ENCODE measurements around the gene C2CD4A. TPM values are rescaled to one million over a fixed set of nuclear protein-coding genes. Genes with fewer than 3 reads are reported as not detected.

C2CD4A gene
- total and polyA plus RNA-seq, 9 of the 15 experiments (the other 6 are each of a cell fraction or from before 2014, with no cell fraction given) = not detected

DNA sequence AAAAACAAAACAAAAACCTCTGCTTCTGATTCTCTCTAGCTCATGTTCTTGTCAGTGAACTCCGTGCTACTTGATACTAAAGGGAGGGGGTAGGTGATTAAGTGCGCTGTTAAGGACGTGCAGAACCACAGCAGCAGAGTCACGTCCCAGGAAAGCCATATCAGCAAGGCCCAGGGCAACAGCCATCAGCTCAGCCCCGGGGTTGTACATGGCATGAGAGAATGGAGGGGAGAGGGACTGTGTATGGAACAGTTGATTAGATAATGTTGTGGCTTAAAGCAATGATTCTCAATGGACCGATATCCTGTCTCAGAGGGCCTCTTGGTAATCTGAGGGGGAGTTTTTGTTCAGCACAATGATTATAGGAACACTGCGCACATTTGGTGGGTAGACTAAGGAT is 27.6 kb downstream of the C2CD4A start (continued):
- no peak for TF ChIP-seq JUN (IDR thresholded peaks at IDR 0.05; ENCODE audit: borderline replicate concordance, low read depth, low read length)
- no peak for TF ChIP-seq JUN (CRISPR knock-in tag; IDR thresholded peaks at IDR 0.05; ENCODE audit: borderline replicate concordance)
- no peak; the same call in 1 of the 2 replicates for TF ChIP-seq HLTF (IDR thresholded peaks at IDR 0.05)
- TF ChIP-seq, protein P1, sequence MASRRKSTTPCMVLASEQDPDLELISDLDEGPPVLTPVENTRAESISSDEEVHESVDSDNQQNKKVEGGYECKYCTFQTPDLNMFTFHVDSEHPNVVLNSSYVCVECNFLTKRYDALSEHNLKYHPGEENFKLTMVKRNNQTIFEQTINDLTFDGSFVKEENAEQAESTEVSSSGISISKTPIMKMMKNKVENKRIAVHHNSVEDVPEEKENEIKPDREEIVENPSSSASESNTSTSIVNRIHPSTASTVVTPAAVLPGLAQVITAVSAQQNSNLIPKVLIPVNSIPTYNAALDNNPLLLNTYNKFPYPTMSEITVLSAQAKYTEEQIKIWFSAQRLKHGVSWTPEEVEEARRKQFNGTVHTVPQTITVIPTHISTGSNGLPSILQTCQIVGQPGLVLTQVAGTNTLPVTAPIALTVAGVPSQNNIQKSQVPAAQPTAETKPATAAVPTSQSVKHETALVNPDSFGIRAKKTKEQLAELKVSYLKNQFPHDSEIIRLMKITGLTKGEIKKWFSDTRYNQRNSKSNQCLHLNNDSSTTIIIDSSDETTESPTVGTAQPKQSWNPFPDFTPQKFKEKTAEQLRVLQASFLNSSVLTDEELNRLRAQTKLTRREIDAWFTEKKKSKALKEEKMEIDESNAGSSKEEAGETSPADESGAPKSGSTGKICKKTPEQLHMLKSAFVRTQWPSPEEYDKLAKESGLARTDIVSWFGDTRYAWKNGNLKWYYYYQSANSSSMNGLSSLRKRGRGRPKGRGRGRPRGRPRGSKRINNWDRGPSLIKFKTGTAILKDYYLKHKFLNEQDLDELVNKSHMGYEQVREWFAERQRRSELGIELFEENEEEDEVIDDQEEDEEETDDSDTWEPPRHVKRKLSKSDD (conservative IDR thresholded peaks at IDR 0.05; ENCODE audit: low read length) = no peak
- TF ChIP-seq CBX2 (IDR thresholded peaks at IDR 0.05; ENCODE audit: insufficient read depth, low read length, poor library complexity, severe bottlenecking) = no peak
- TF ChIP-seq, protein P2, sequence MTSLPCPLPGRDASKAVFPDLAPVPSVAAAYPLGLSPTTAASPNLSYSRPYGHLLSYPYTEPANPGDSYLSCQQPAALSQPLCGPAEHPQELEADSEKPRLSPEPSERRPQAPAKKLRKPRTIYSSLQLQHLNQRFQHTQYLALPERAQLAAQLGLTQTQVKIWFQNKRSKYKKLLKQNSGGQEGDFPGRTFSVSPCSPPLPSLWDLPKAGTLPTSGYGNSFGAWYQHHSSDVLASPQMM (CRISPR knock-in tag; IDR thresholded peaks at IDR 0.05) = no peak
- peak; percentile 42; the same call in 1 of the 2 replicates for TF ChIP-seq ZBTB17 (CRISPR knock-in tag; IDR thresholded peaks at IDR 0.05)
- 0 out of 2 replicates have a peak, but pooled peaks have one; percentile 50 for TF ChIP-seq ERF (CRISPR knock-in tag; IDR thresholded peaks at IDR 0.05)
- no peak for TF ChIP-seq TBP (optimal IDR thresholded peaks at IDR 0.05; ENCODE audit: low read depth, low read length)
- TF ChIP-seq TOE1 (IDR thresholded peaks at IDR 0.05; ENCODE audit: borderline replicate concordance) = no peak
- TF ChIP-seq TOE1 (CRISPR knock-in tag; IDR thresholded peaks at IDR 0.05; ENCODE audit: borderline replicate concordance, low read depth) = no peak
- TF ChIP-seq, protein P3, sequence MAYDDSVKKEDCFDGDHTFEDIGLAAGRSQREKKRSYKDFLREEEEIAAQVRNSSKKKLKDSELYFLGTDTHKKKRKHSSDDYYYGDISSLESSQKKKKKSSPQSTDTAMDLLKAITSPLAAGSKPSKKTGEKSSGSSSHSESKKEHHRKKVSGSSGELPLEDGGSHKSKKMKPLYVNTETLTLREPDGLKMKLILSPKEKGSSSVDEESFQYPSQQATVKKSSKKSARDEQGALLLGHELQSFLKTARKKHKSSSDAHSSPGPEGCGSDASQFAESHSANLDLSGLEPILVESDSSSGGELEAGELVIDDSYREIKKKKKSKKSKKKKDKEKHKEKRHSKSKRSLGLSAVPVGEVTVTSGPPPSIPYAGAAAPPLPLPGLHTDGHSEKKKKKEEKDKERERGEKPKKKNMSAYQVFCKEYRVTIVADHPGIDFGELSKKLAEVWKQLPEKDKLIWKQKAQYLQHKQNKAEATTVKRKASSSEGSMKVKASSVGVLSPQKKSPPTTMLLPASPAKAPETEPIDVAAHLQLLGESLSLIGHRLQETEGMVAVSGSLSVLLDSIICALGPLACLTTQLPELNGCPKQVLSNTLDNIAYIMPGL (CRISPR knock-in tag; IDR thresholded peaks at IDR 0.05) = no peak
- TF ChIP-seq SNRNP70 (optimal IDR thresholded peaks at IDR 0.05; ENCODE audit: low read depth, low read length) = no peak
- TF ChIP-seq, protein P4, sequence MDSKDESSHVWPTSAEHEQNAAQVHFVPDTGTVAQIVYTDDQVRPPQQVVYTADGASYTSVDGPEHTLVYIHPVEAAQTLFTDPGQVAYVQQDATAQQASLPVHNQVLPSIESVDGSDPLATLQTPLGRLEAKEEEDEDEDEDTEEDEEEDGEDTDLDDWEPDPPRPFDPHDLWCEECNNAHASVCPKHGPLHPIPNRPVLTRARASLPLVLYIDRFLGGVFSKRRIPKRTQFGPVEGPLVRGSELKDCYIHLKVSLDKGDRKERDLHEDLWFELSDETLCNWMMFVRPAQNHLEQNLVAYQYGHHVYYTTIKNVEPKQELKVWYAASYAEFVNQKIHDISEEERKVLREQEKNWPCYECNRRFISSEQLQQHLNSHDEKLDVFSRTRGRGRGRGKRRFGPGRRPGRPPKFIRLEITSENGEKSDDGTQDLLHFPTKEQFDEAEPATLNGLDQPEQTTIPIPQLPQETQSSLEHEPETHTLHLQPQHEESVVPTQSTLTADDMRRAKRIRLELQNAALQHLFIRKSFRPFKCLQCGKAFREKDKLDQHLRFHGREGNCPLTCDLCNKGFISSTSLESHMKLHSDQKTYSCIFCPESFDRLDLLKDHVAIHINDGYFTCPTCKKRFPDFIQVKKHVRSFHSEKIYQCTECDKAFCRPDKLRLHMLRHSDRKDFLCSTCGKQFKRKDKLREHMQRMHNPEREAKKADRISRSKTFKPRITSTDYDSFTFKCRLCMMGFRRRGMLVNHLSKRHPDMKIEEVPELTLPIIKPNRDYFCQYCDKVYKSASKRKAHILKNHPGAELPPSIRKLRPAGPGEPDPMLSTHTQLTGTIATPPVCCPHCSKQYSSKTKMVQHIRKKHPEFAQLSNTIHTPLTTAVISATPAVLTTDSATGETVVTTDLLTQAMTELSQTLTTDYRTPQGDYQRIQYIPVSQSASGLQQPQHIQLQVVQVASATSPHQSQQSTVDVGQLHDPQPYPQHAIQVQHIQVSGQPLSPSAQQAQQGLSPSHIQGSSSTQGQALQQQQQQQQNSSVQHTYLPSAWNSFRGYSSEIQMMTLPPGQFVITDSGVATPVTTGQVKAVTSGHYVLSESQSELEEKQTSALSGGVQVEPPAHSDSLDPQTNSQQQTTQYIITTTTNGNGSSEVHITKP (IDR thresholded peaks at IDR 0.05; ENCODE audit: partially characterized antibody) = no peak
- TF ChIP-seq ESRRA (IDR thresholded peaks at IDR 0.05; ENCODE audit: borderline replicate concordance, low read depth) = peak; percentile 52; the same call in 1 of the 2 replicates
- TF ChIP-seq, protein P5, sequence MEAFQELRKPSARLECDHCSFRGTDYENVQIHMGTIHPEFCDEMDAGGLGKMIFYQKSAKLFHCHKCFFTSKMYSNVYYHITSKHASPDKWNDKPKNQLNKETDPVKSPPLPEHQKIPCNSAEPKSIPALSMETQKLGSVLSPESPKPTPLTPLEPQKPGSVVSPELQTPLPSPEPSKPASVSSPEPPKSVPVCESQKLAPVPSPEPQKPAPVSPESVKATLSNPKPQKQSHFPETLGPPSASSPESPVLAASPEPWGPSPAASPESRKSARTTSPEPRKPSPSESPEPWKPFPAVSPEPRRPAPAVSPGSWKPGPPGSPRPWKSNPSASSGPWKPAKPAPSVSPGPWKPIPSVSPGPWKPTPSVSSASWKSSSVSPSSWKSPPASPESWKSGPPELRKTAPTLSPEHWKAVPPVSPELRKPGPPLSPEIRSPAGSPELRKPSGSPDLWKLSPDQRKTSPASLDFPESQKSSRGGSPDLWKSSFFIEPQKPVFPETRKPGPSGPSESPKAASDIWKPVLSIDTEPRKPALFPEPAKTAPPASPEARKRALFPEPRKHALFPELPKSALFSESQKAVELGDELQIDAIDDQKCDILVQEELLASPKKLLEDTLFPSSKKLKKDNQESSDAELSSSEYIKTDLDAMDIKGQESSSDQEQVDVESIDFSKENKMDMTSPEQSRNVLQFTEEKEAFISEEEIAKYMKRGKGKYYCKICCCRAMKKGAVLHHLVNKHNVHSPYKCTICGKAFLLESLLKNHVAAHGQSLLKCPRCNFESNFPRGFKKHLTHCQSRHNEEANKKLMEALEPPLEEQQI (IDR thresholded peaks at IDR 0.05) = no peak
- peak; percentile 69; the same call in 1 of the 2 replicates for TF ChIP-seq ZNF175 (CRISPR knock-in tag; IDR thresholded peaks at IDR 0.05; ENCODE audit: low read depth)
- TF ChIP-seq PTRF (tag; IDR thresholded peaks at IDR 0.05) = no peak

Measured in K562 (cell line).